Measurements from ENCODE around the gene REXO1.

DNA sequence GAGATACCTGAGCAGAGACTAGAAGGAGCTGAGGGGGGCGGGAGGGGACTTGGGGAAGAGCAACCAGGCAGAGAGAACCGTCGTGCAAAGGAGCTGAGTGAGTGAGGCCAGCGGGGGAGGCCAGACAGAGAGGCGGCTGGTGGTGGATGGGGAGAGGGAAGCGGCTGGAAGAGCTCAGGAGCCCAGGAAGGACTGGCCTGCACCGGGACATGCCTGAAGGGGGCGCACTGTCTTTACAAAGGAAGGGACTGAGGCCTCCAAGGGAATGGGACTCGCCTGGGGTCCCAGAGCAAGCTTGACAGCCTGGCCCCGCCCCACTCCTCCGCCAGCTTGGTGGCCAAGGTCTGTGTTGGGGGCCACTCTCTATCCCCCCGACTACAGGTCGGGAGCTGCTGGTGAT lies 80.0 kb downstream of the REXO1 start:
- TF ChIP-seq, protein P1, sequence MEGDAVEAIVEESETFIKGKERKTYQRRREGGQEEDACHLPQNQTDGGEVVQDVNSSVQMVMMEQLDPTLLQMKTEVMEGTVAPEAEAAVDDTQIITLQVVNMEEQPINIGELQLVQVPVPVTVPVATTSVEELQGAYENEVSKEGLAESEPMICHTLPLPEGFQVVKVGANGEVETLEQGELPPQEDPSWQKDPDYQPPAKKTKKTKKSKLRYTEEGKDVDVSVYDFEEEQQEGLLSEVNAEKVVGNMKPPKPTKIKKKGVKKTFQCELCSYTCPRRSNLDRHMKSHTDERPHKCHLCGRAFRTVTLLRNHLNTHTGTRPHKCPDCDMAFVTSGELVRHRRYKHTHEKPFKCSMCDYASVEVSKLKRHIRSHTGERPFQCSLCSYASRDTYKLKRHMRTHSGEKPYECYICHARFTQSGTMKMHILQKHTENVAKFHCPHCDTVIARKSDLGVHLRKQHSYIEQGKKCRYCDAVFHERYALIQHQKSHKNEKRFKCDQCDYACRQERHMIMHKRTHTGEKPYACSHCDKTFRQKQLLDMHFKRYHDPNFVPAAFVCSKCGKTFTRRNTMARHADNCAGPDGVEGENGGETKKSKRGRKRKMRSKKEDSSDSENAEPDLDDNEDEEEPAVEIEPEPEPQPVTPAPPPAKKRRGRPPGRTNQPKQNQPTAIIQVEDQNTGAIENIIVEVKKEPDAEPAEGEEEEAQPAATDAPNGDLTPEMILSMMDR (IDR thresholded peaks at IDR 0.05) = no peak
- no peak for TF ChIP-seq POLR2A (IDR thresholded peaks at IDR 0.05; ENCODE audit: low read length)

All from A549 (cell line).